Stimulated activated effector memory CD8-positive, alpha-beta T cell treated with anti-CD3 and anti-CD28 coated beads, Interleukin-12 subunit alpha, Interleukin-12 subunit beta, amount 100 ng/mL, for 72 hours (primary cell): ENCODE data around the gene GJC1.
"Not testable (repeated sequence)": the region's sequence is repeated elsewhere in the genome, so short reads cannot be mapped to it uniquely, and the experiment has no call there.

Experiments
- ATAC-seq: fragments of 150-1000 bp; cut with Tn5 transposase; 2 replicates; pipeline ENCODE4 v1.10.0; 2021
- DNase-seq, 2 donors: peaks; one replicate each; pipeline ENCODE4 v3.0.0; 2021 to 2022; ENCODE audit warnings: low spot score in 2 of 2
- H3K27ac Mint-ChIP-seq: one replicate; pipeline ENCODE4 v1.8.0; 2022; ENCODE audit warnings: mild to moderate bottlenecking, mixed read lengths
- H3K36me3 Mint-ChIP-seq: one replicate; pipeline ENCODE4 v1.8.0; 2022; ENCODE audit warnings: mild to moderate bottlenecking, mixed read lengths
- H3K4me1 Mint-ChIP-seq: one replicate; pipeline ENCODE4 v1.8.0; 2022; ENCODE audit warnings: mixed read lengths
- H3K4me3 Mint-ChIP-seq: one replicate; pipeline ENCODE4 v1.8.0; 2022; ENCODE audit warnings: mild to moderate bottlenecking, mixed read lengths
- H3K9me3 Mint-ChIP-seq: one replicate; pipeline ENCODE4 v1.8.0; 2022; ENCODE audit warnings: mixed read lengths

Gene GJC1

DNA sequence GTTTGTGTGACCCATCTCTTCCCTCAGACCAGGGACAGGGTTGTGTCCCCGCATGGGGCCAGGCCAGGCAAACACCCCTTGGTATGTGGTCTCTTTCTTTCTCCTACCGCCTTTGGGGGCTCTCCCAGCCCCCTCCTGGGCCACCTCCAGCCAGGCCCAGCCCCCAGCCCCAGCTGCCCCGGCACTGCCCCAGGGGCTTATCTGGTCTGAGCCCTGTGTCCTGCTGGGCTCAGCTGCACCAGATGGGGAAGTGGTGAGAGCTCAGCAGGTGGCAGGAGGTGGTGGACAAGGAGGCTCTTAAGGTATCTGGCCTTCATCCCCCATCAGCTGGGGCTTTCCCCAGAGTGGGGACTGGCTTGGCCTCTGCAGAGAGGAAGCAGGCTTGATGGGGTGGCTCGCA lies 62.6 kb downstream of the GJC1 start:
- no peak overlapping the region for H3K4me3 Mint-ChIP-seq

DNA sequence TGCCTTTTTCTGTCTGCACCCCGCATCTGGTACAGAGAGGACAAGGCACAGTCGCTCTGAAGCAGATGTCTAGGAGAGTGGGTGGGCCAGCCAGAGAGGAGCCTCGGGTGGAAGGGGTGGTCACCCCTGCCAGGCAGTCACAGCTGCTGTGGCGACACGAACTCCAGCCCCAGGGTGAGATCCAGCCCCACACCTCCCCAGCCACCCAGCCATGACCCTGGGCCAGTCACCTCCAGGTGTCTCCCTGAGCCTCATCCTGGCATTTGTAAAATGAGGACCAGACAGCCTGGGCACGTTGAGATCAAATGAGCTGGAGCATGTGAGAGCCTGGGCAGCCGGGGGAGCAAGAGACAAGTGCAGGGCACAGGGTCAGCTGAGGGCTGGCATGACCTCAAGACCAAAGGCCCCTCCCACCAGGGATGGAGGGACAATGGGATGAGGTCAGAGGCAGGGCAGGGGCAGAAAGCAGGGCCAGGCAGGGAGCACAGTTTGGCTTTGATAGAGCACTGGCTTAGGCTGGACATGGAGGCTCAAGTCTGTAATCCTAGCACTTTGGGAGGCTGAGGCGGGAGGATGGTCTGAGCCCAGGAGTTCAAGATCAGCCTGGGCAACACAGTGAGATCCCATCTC lies 63.6 kb downstream of the GJC1 start:
- Mint-ChIP-seq H3K36me3 (no peaks in the 10 kb centered on the region), H3K9me3 (no peaks in the 10 kb centered on the region), H3K27ac (peak overlapping the region; percentile 43), H3K4me3 (no peak overlapping the region), H3K4me1 (peaks cover 5% of the 10 kb centered on the region)
- ATAC-seq (no peak), DNase-seq (no peak)

More for the DNA sequence above, 62.6 kb downstream of the GJC1 start:
- Mint-ChIP-seq H3K36me3 (no peaks in the 10 kb centered on the region), H3K9me3 (no peaks in the 10 kb centered on the region), H3K4me1 (peaks cover 5% of the 10 kb centered on the region), H3K27ac (no peak overlapping the region)
- no peak for ATAC-seq
- DNase-seq = no peak

DNA sequence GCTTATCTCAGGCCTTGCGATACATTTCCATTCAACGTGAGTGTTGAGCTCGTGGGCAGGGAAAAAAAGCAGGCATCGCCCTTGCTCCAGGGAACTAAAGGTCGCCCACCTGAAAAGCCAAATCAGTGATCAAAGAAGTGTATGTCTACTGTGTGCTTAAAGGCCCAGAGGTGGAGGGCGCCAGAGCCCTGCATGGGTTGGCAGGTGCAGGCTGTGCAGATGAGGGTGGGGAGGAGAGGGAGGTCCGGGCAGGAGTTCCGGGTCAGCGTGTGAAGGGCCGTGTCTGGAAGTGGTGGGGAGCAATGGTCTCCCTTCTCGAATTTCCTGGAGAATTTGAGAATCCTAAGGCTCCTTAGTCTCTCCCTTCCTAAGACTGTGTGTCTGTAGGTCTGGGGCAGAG lies 64.1 kb downstream of the GJC1 start:
- ATAC-seq = no peak
- peaks cover 5% of the 10 kb centered on the region for H3K4me1 Mint-ChIP-seq

DNA sequence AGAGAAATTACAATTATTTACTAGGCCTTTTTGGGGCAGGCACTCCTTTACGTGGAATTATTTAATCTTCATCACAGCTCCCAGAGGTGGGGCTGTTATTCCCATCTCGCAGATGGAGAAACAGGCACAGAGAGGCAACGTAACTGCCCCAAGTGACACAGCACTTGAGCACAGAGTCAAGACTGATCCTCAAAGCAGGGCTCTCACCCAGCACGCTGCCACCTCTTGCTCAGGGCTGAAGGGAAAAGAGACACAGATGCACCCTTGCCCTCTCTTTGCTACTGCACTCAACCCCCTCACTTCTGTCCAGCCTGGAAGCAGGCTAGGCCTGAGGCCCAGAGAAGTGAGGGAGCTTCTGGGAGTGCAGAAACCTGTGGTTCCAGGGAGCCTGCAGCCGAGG lies 66.9 kb downstream of the GJC1 start:
- Mint-ChIP-seq H3K9me3 (no peaks in the 10 kb centered on the region), H3K27ac (no peak overlapping the region), H3K4me1 (peaks cover 5% of the 10 kb centered on the region), H3K4me3 (no peak overlapping the region), H3K36me3 (no peaks in the 10 kb centered on the region)
- no peak for ATAC-seq
- DNase-seq = no peak

More for the DNA sequence above, 64.1 kb downstream of the GJC1 start:
- no peak for DNase-seq
- Mint-ChIP-seq H3K9me3 (no peaks in the 10 kb centered on the region), H3K36me3 (no peaks in the 10 kb centered on the region), H3K4me3 (no peak overlapping the region), H3K27ac (no peak overlapping the region)

DNA sequence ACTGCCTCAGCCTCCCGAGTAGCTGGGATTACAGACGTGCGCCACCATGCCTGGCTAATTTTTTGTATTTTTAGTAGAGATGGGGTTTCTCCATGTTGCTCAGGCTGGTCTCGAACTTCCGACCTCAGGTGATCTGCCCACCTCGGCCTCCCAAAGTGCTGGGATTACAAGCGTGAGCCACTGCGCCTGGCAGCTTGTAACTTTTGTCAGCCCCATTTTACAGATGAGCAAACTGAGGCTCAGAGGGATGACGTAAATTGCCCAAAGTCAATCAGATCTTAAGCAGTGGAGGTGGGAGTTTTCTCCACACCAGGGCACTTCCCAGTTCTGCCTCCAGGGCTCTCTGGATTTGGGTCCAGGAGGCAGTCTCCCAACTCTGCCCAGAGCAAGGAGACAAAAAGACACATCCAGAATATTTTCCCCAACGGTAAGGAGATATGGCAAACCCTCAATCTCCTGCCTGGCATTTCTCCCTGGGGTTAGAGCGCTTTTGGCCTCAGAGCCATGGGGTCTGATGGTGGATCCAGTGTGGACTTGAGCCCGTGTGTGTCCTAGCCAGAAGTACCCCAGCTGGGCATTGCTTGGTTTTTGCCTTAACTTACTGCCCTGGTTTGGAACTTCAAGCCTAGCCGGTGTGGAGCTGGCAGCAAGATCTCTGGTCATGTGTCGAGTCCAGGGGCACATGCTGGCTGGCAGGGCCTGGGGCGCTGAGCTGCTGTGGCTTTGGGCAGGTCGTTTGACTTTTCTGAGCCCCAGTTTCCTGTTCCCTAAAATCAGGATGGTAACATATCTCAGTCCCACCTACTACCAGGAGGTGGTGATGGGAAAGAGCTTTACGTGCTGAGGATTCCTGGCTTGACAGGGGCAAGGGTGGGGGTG lies 67.9 kb downstream of the GJC1 start:
- H3K36me3 Mint-ChIP-seq = no peaks in the 10 kb centered on the region
- no peak overlapping the region for H3K4me3 Mint-ChIP-seq
- no peak overlapping the region for H3K27ac Mint-ChIP-seq
- no peaks in the 10 kb centered on the region for H3K9me3 Mint-ChIP-seq
- ATAC-seq (no peak), DNase-seq (no peak)
- no peaks in the 10 kb centered on the region for H3K4me1 Mint-ChIP-seq

DNA sequence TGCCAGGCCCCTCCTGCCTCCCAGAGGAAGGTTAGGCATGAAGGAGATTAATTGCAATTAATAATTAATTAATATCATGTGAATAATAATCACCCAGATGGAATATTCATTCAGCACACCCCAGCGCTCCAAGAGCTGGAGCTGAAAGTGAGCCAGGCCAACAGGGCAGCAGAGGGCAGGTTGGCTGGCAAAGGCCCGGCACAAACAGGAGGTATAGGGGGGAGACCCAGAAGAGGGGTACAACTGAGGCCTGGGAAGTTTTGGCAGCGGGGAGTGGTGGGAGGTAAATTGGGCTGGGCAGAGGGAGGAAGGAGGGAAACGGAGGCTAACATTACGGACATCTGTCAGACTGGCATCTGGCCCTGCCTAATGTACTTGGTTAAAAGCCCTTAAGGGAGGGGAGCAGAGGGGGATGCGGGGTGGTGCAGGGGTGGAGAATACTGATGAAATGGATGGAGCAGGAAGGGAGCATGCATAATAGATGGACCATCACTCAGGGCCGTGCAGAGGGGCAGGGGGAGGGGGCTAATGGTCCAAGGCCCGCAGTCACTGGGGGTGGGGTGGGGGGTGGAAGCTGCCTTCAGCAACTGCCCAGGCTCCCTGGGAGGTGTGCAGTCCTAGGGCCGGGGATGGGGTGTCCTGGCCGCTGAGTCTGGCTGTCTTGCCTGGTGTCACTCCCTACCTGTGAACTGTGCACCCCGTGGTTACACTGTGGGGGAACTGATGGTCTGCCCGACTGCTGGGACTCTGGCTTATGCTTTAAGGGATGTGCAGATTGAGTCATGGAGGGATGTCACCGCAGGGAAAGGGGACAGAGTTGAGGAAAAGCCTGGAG lies 69.4 kb downstream of the GJC1 start:
- Mint-ChIP-seq H3K27ac (no peak overlapping the region), H3K9me3 (no peaks in the 10 kb centered on the region), H3K4me1 (no peaks in the 10 kb centered on the region), H3K4me3 (no peak overlapping the region), H3K36me3 (no peaks in the 10 kb centered on the region)
- ATAC-seq (no peak), DNase-seq (no peak)

DNA sequence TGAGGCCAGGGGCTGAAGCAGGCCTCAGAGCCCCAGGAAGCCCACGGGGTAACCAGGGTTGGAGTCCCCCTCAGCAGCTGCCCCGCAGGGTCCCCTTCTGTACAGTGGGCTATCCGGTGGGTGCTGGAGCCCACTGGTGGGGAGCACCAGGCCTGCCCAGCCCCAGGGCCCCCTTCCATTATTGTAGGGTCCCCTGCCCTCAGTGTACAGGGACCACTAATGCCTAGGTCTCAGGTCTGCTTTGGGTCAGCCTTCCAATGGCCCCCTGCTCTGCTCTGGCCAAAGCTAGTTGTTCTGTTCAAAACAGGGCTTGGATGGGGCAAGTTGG lies 70.2 kb downstream of the GJC1 start:
- no peak for ATAC-seq
- Mint-ChIP-seq H3K36me3 (no peaks in the 10 kb centered on the region), H3K9me3 (no peaks in the 10 kb centered on the region), H3K4me1 (no peaks in the 10 kb centered on the region), H3K4me3 (peak overlapping the region; percentile 20), H3K27ac (no peak overlapping the region)
- DNase-seq = no peak

DNA sequence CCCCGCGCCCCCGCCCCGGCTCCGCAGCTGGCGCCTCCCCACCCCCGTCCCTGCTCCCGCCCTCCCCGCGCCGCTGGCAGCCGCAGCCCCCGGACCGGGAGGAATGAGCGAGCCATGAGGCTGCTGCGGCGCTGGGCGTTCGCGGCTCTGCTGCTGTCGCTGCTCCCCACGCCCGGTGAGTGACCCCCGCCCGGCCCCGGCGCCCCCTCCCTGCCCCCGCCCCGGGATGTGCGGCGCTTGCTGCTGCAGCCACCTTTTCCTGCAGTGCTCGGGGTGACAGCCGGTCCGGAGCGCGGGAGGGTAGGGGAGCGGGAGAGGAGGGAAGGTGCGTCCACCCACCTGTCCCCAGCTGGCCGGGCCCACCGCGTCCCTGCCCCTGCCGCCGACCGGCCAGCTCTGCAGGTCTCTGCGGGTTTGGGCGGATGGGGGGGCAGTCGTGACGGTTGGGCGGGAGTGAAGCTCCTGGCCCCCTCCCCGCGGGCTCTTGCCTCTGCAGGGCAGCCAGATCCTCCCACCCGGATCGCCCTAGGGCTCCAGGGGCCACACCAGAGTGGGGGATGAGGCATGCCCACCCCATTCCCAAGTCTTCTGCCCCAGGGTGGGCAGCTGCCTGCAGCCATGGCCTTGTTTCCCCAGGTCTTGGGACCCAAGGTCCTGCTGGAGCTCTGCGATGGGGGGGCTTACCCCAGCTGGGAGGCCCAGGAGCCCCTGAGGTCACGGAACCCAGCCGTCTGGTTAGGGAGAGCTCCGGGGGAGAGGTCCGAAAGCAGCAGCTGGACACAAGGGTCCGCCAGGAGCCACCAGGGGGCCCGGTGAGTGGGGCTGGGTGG lies 70.8 kb downstream of the GJC1 start:
- no peaks in the 10 kb centered on the region for H3K9me3 Mint-ChIP-seq
- H3K27ac Mint-ChIP-seq = no peak overlapping the region
- ATAC-seq (peak; percentile 6), DNase-seq (no peak)
- no peaks in the 10 kb centered on the region for H3K4me1 Mint-ChIP-seq
- H3K36me3 Mint-ChIP-seq = no peaks in the 10 kb centered on the region
- H3K4me3 Mint-ChIP-seq = peak overlapping the region; percentile 20

DNA sequence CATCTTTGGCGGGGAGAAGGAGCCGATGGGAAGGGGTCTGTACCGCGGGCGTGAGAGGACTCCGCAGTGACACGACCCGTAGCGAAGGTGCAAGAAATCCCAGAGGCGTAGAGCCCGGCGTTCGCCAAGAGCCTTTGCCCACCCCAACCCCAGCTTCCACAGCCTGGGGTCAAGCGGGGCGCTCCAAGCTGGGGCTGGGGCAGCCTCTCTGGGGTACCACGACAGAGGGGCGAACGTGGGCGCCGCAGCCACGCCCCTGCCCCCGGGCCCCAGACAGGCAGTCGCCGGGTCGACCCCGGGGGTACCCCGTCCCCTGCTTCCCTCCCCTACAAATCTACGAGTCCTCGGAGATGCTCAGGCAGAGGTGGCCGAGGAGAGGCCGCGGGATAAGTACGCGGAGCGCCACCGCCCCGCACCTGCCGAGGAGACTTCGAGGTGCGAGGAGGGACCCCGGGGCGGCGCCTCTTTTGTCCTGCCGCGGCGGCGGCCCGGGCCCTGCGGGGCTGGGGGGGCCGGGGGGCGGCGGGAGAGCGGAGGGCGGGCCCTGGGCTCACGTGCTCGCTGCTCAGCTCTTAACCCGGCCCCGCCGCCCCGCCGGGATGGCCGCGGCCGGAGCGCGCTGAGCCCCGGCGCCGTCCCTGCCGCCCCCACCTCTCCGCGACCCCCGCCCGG lies 71.5 kb downstream of the GJC1 start, which contains the start of gene ADAM11:
TSS of gene ADAM11 (plus strand) at position 575 of the 672 bp plus-strand sequence. CDS start 212 bp downstream, outside the sequence.
- ATAC-seq = peak; percentile 29
- Mint-ChIP-seq H3K4me3 (peak within 1 kb of the TSS; percentile 50), H3K9me3 (no peaks in the 10 kb centered on the region), H3K36me3 (no peaks in the 10 kb centered on the region), H3K27ac (no peak within 1 kb of the TSS), H3K4me1 (no peaks in the 10 kb centered on the region)
- no peak for DNase-seq

DNA sequence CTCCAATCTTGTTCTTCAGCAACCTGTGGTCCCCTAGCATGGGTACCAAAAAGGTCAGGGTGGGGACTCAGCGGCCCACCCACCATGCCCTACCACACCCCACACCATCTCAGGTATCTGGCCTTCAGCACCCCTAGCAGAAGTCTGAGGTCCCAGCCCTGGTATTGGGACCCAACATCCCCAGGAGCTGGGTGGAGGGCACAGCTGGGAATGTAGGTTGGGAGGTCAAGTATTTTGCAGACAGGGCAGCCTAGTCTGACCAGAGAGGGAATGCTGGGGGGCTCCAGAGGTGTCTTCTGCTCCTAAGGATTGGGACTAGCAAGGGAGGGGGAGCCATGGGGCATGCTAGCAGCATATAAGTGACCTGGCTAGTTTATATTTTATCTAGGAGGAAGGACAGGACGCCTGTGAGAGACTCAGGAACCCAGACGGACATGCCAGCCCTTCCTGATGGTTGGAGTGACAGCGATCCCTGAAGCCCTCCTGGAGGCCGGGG lies 72.1 kb downstream of the GJC1 start:
- Mint-ChIP-seq H3K4me1 (no peaks in the 10 kb centered on the region), H3K9me3 (no peaks in the 10 kb centered on the region), H3K4me3 (peak overlapping the region; percentile 50), H3K36me3 (no peaks in the 10 kb centered on the region), H3K27ac (no peak overlapping the region)
- DNase-seq (no peak), ATAC-seq (no peak)

DNA sequence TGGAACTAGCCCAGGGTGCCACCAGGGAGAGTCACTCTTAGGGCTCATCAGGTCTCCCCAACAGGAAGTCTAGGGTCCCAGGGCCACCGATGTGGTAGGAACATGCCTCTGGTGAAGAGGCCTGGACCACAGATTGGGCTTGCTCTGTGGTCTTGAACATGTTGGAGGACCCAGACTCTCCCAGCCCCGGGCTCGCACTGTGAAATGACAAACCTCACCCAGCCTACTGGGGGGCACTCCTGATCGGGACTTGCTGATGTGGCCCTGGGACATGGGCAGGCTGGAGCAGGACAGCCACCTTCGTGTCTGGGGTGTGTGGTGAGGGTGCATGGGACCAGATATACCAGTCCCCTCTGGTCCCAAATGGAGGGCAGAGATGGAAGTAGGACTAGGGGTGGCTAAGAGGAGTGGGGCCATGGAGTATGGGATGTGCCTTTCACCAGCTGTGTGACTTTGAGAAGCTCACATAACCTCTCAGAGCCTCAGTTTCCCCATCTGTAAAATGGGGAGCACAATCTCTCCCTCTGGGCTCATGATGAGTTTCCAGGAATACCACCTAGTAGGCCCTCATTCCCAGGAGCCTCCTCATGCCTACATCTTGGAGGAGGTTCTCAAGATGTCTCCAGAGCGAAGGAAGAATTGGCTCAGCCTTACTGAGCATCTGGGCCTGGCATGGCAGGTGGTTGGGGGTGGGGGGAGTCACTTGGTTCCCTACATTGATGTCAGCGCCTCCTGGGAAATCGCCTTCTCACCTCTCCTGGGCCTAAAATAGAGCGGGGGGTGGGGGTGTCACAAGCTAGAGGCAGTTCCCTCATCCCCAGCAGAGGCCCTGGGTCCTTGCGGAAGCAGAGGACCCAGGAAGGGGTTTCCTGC lies 72.8 kb downstream of the GJC1 start:
- Mint-ChIP-seq H3K9me3 (no peaks in the 10 kb centered on the region), H3K36me3 (no peaks in the 10 kb centered on the region), H3K27ac (no peak overlapping the region), H3K4me3 (peak overlapping the region; percentile 50), H3K4me1 (no peaks in the 10 kb centered on the region)
- no peak for DNase-seq
- no peak for ATAC-seq

DNA sequence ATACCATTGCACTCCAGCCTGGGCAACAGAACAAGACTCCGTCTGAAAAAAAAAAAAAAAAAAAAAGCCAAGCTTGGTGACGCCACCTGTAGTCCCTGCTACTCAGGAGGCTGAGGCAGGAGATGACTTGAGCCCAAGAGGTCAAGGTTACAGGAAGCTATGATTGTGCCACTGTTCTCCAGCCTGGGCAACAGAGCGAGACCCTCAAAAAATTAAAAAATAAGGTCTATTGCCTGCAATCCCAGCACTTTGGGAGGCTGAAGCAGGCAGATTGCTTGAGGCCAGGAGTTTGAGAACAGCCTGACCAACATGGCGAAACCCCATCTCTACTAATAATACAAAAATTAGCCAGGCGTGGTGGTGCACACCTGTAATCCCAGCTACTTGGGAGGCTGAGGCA lies 74.9 kb downstream of the GJC1 start:
- not testable (repeated sequence) for DNase-seq, H3K4me1 Mint-ChIP-seq, H3K9me3 Mint-ChIP-seq, H3K36me3 Mint-ChIP-seq, ATAC-seq, H3K4me3 Mint-ChIP-seq, H3K27ac Mint-ChIP-seq

DNA sequence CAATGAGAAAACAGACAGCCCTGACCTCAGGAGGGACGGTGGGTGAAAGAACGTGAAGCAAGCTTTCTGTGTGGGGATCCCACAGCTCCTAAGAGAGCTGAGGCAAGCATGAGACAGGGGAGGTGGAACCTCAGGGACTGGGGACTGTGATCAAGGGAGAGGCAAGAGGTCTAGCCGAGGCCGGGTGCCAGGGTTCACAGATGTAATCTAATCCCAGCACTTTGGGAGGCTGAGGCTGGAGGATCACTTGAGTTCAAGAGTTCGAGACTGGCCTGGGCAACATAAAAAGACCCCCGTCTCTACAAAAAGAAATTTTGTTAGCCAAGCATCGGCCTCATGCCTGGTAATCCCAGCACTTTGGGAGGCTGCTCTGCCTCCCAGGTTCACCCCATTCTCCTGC lies 75.8 kb downstream of the GJC1 start:
- no peak overlapping the region for H3K27ac Mint-ChIP-seq
- no peak for ATAC-seq
- H3K4me1 Mint-ChIP-seq = no peaks in the 10 kb centered on the region
- no peaks in the 10 kb centered on the region for H3K9me3 Mint-ChIP-seq
- DNase-seq = no peak
- H3K4me3 Mint-ChIP-seq = no peak overlapping the region
- H3K36me3 Mint-ChIP-seq = no peaks in the 10 kb centered on the region
